Activated T-helper 1 cell treated with Interleukin-2 at 50 U/mL for 16 hours (primary cell): ENCODE results near the gene ZNF337.
"Not testable (repeated sequence)": the region's sequence is repeated elsewhere in the genome, so short reads cannot be mapped to it uniquely, and the experiment has no call there.

ENCODE experiments used
- DNase-seq: peaks from one replicate; pipeline ENCODE4 v3.0.0-alpha.2; 2020; ENCODE audit warnings: low read depth

The ZNF337 gene

DNA sequence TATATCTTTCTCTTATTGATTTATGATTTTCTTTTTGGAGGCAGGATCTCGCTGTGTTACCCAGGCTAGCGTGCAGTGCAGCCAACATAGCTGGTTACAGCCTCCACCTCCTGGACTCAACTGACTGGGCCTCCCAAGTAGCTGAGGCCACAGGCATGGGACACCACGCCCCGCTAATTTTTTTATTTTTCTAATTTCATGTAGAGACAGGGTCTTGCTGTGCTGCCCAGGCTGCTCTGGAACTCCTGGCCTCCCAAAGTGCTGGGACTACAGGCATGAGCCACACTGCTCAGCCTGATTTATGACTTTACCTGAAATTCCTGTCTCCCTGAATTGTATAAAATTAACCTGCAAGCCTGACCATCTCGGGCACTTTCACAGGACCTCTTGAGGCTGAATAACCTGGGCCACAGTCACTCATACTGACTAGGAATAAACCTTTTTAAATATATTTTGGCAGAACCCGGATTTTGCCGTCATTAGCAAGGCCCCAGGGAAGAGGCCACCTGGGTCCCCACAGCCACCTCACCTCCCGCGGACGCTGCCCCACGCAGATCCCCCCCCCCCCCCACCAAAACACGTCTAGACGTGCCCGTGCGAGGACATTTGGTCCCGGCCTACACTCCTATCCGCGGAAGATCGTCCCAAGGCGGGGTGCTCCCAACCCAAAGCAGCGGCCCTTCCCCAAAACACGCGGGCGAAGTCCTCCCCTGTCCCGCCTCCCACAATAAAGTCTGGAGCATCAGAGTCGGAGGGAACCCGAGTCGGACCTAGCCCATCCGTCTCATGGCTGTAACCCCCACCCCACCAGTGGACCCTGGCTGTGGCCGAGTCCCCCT is 902 bp downstream of the ZNF337 start:
- DNase-seq: no peak

DNA sequence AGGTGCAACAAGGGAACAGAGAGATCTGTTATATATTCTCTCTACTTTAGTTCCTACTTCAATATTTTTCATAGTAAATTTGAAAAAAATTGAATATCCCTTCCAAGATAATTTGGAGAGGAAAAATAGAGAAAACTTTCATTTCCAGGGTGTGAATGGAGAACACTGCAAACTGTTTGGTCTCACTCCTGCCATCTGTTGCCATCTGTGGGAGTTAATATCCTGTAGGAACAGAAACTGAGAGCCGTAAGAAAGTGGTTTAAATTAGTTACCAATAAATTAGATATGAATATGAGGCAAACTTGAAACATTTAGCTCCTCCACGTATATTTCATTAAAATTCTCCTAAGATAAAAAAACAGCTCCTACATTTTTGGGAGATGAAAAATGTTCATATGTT is 4.2 kb downstream of the ZNF337 start:
- DNase-seq: no peak

DNA sequence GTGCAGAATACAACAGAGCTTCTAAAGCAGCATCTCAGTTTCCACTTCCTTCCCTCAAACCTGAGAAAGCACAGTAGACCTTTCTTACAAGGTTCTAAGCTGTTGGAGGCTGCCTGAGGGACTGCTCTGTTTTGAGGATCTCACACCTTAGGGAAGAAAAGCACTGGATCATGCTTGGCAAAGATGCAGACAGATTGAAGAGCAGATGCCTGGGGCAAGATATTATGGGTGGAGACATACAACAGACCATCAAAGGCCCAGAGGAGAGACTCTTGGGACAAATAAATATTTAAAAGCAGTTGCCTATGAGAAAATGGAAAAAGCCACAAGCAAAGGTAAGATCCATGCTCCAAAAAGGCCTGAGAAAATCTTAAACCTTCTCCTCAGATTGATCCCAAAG is 6.2 kb downstream of the ZNF337 start:
- DNase-seq: no peak

DNA sequence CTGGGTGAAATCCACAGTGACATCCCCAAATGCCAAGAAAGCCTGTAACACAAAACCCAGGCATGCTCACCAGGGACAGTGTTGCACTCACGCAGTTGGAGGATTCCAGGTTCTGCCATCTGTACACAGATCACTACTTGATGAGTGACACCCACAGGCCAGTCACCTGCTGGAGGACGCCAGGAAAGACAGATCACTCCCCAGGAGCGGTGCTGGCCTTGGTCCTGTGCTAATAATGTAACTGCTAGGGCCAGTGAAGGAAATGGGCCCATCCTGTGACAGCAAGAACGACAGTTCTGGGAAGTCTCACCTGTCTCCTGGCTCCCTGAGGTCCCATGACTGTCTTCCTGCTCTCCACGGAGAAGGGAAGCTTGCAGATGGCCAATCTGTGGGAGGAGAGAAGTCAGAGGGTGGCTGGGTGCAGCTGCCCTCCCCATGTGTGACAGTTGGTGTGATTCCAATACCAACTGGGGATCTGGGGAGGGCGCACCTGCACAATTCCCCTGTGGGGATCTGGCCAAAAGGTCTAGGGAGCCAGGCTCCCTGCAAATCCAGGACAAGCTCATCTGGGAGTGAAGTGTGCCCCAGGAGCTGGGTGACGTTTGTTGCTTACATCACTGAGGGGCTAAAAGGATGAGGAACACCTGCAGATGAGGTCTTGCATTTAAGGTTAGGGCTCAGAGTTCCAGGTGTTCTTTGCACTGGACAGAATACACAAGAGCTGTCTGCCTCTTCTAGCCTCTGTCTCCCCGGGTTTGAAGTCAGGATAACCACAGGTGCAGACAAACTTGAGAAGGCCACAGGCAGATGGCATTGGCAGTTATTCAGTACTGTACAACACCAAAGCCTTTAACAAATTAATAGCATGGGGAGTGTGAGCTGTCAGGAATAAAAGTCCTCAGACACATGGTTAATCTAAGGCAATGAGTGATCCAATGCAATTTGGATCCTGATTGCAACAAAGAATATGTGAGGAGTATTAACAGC is 10.3 kb downstream of the ZNF337 start:
- DNase-seq: no peak

DNA sequence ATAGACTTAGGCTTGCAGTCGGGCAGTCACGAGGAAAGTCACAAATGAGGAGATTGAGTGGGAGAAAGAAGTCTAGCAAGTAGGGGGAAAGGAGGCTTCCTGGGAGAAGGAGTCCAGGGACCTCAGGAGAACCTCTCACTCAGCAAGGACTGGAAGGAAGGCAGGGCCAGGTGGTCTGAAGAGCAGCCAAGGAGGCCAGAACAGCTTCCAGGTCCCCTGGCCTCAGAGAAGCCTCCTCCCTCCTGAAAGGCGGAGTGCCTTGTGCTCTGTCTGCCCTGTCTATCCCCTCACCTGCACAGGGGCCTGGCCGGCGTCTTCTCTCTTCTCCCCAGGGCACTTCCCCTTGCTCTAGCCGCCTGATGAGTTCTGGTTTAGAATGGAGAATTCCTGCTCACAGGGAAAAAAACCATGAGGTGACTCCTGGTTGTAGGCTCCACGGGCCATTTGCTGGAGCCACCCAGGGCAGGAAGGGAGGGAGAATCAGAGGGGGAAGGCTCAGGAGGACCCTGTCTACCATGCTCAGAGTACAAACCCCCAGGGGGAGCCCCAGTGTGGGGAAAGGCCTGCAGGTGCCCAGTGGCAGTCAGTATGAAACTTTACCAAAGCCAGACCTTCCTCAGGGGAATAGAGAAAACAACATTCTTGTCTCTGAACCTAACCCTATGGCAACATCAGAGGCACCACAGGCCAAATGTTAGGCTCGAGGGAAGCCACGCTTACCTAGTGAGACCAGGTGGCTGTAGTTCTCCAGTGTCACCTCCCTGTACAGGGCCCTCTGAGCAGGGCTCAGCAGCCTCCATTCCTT is 11.2 kb downstream of the ZNF337 start:
- no peak for DNase-seq

DNA sequence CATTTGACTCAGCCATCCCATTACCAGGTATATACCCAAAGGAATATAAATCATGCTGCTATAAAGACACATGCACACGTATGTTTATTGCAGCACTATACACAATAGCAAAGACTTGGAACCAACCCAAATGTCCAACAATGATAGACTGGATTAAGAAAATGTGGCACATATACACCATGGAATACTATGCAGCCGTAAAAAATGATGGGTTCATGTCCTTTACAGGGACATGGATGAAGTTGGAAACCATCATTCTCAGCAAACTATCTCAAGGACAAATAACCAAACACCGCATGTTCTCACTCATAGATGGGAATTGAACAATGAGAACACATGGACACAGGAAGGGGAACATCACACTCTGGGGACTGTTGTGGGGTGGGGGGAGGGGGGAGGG is 12.8 kb downstream of the ZNF337 start:
- DNase-seq: not testable (repeated sequence)

DNA sequence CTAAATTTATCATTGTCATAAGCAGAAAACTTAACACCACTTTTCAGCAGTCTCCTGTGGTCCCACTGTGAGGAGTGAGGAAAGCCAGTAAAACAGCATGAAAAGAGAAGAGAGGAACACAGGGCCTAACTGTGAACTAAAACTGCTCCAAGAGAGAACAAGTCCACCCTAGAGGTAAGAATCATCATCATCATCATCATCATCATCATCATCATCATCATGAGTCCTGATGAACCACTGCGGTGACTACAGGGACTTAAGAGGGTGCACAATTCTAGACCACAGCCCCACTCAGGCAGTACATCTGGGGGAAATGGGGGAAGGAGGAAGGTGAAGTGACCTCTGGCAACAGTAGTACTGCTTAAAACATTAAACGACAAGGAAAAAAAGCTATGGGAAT is 13.6 kb downstream of the ZNF337 start:
- no peak for DNase-seq

DNA sequence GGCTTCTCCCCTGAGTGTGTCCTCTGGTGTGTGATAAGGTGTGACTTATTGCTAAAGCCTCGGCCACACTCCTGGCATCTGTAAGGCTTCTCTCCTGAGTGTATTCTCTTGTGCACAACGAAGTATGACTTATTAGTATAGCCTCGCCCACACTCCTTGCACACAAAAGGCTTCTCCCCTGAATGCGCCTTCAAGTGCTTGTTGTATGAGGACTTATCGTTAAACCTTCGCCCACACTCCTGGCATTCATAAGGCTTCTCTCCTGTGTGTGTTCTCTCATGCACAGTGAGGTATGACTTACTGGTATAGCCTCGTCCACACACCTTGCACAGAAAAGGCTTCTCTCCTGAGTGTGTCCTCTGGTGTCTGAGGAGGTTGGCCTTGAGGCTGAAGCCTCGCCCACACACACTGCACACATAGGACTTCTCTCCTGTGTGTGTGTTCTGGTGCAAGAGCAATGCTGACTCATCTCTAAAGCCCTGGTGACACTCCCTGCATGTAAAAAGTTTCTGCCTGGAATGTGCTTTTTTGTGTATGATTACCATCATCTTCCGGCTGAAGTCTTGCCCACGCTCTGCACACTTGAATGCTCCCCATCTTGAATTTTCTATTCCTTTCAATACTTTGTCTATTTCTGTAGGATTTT is 20.4 kb downstream of the ZNF337 start:
- no peak for DNase-seq

DNA sequence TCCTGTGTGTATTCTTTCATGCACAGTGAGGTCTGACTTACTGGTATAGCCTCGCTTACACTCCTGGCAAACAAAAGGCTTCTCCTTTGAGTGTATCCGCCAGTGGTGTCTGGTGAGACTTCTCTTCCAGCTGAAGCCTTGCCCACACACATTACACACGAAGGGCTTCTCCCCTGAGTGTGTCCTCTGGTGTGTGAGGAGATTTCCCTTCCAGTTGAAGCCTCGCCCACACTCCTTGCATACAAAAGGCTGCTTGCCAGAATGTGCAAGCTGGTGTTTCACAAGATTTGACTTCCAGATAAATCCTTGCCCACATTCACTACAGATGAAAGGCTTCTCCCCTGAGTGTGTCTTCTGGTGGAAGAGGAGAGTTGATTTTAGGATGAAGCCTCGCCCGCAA is 21.5 kb downstream of the ZNF337 start:
- DNase-seq: no peak

DNA sequence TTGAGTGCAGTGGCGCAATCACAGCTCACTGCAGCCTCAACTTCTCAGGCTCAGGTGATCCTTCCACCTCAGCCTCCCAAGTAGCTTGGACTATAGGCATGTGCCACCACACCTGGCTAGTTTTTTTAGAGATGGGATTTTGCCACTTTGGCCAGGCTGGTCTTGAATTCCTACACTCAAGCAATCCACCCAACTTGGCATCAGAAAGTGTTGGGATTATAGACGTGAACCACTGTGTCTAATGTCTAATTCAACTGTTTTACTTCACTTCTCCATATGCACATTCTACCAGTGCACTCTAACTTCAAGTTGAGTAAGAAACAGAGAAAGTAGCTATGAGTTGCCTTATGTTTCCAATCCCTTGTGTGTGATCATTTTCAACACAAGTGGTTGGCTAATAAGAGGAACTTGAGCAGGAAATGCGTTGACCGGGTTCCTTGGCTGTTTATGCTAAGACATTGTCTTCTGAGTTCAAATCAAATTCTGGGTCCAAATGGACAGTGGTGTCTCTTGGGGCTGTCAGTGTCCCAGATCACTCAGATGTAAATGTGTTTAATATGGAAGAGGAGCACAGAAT is 23.9 kb downstream of the ZNF337 start:
- no peak for DNase-seq

DNA sequence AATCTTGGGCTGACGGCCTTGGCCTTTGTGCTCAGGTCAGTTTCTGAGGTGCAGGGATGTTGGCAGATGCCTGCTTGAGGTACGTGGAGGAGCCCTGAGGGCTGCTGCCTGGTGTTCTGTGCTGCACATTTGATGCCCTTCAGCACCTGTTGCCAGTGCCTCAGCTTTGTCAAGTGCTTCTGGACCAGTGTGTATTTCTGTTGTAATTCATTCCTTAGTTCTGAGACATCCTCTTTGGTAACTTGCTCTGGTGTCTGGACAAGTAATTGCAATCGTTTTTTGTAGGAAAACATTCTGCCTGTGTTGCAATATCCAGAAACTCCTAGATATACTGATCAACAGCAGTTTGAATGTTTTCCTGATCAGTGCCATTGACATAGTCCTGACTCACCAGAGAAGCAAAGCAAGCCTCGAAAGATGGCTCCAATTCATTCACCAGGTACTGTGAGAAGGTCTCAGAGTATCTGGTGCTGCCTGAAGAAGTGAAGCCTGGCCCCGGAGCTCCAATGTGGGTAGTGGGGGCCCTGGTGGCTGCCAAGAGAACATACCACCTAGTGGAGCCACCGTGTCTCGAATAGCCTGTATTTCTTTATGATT is 26.7 kb downstream of the ZNF337 start:
- DNase-seq: no peak

DNA sequence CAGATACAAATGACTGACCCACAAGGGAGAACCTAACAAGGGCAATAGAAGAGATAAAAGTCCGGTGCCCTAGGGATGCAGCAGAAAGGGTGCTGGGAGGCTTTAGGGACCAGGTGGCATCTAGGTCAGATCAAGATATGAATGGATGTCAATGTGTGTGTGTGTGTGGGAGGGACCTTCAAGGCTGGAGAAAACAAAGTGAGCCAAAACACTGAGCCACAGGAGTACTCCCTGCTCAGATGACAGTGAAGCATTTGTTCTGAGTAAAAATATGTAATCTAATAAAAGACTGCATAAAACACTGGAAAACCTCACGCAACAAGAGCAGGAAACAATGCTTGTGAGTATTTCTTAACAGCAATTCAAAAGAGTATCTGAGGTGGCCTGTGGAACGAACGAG is 28.2 kb downstream of the ZNF337 start:
- no peak for DNase-seq

DNA sequence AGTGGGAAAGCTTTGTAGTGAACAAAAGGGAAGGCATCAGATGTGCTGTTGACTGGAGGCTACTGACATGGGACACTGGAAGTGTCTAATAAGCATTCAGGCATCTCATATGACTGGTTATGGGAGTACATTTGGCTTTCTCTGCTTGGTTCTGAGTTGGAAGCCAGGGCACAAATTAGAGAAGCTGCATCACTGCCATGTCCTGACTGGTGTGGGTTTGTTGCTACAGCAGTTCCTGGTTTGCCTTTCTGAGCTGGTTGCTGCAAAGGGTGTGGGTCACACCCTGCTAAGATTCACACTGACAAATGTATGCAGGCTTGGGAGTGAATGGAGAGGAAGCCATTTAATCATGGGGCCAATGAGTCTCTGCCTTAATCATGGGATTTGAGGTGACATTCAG is 36.7 kb downstream of the ZNF337 start:
- DNase-seq: no peak

DNA sequence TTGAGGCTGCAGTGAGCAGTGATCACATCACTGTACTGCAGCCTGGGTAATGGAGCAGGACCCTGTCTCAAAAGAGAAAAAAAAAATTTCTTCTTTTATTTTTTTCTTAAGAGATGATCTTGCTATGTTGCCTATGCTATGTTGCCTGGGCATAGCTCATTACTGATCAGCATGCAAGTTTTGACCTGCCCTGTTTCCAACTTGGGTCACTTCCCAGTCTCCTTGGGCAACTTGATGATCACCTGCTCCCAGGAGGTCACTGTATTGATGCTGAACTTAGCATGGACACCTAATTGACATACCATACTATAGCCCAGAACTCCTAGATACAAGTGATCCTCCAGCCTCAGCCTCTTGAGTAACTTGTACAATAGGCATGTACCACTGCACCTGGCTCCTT is 42.2 kb downstream of the ZNF337 start:
- no peak for DNase-seq

DNA sequence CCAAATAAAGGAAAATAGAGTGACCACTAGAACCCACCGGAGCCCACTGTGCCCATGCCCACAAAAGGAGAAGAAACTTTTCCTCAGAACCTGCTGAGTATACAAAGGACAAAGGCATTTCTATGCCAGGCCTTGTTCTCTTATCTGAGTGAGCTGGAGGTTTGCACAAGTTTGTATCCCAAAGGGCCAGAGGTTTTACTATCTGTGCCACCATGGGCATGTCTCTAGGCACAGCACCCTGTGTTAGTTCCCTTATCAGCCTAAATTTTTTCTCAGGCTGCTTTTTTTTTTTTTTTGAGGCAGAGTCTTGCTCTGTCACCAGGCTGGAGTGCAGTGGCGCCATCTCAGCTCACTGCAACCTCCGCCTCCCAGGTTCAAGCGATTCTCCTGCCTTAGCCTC is 43.8 kb downstream of the ZNF337 start:
- not testable (repeated sequence) for DNase-seq

DNA sequence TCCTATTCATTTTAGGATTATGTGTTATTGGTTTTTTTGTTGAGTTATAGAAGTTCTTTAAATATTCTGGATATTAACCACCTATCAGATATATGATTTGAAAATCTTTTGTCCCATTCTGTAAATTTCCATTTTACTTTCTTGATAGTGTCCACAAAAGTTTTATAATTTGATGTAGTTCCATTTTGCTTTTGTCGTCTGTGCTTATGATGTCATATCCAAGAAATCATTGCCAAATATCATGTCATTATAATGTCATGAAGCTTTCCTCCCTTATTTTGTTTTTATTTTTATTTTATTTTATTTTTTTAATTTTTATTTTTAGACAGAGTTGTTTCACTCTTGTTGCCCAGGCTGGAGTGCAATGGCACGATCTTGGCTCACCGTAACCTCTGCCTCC is 51.8 kb downstream of the ZNF337 start:
- DNase-seq: no peak

DNA sequence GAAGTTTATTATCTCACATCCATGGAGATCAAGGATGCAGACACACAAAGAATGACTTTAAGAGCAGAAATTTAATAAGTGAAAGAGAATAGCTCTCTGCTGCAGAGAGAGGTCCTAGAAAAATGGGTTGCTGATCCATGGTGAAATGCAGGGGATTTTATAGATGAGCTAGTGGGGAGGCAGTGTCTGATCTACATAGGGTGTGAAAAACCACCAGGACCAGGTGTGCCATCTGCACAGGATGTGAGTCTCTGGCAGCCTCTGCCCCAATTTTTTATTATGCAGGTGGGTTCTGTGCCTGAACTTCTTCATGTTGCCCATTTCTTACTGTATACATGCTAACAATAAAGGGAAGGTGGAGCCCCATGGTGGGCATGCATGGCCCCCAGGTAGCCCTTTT is 52.9 kb downstream of the ZNF337 start:
- no peak for DNase-seq

DNA sequence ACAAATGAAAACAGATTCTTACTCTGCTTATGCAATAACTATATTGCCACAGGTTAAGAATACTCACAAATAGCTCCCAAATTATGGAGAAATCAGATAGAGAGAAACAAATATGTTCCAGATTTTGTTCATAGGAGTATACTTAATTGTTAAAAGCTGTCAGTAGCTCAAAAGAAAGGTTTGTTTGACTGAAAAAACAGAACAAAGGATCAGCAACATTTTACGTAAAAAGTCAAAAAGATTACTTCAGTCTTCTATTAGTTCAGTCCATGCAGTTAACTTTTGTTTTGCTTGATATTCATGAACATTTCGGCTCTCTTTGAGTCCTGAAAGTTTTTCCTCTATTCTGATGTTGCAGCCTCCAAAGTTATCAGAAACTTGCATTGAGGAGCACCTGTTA is 59.4 kb downstream of the ZNF337 start:
- DNase-seq: no peak

DNA sequence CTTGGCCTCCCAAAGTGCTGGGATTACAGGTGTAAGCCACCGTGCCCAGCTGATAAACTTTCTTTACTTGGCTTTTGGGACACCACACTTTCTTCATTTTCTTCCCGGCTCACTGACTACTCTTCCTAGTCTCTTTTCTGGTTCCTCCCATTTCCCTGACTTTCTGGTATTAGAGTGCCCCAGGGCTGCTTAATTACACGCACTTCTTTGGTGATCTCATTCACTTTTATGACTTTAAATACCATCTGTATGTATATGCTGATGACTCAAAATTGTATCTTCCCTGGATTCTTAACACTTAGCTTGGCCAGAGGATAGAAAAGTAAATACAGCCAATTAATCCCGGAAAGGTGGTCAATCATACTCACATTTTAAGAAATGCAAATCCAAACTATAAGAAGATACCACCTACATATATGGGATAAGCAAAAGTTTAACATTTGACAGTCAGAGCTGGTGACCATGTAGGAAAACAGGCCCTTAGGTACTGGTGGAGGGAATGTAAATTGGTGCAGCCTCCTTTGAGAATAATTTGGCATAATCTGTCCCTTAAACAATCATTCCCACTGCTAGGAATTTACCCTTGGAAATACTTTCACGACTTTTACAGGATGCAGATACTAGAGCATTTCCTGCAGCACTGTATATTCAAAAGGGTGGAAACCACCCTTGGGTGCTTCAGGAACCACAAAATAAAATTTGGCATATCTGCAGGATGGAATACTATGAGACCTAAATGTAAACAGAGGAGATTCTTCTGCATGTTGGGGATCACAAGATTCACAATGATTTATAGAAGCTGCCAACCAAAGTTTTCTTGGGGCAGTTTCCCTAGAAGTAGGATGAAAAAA is 63.5 kb downstream of the ZNF337 start:
- no peak for DNase-seq

DNA sequence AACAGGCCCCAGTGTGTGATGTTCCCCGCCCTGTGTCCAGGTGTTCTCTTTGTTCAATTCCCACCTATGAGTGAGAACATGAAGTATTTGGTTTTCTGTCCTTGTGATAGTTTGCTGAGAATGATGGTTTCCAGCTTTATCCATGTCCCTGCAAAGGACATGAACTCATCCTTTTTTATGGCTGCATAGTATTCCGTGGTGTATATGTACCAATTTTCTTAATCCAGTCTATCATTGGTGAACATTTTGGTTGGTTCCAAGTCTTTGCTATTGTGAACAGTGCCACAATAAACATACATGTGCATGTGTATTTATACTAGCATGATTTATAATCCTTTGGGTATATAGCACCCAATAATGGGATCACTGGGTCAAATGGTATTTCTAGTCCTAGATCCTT is 66.0 kb downstream of the ZNF337 start:
- DNase-seq: not testable (repeated sequence)
